ENCODE data around the gene DRAM2.
A peak's percentile ranks its signal among the peaks of the same experiment; 100 is the strongest.

Gene DRAM2

GRCh38 chr1:111161843-111162487, 22.1 kb upstream of the DRAM2 start:
- Histone ChIP-seq H3K27ac (ENCODE audit: extremely low read depth, low read depth, low read length) (no peak overlapping the region), H3K9me3 (ENCODE audit: control insufficient read depth, insufficient read depth, low read depth, low read length) (no peaks in the 10 kb centered on the region), H3K36me3 (ENCODE audit: control insufficient read depth in 2 of 2, insufficient read depth in 1 of 2, low read length in 2 of 2) (peaks cover 0 to 20% of the 10 kb centered on the region in 2 experiments), H3K4me1 (ENCODE audit: control insufficient read depth, insufficient read depth, low read length) (peaks cover under 1% of the 10 kb centered on the region; the same call in 1 of the 2 replicates), H3K4me3 (ENCODE audit: low read depth, low read length) (no peak overlapping the region)
- CTCF ChIA-PET, result interaction anchor here (0.8 to 1.6 kb wide), 3 partner anchors 16 to 47 kb away, joined by 3 to 6 read pairs (median 5); no protein-coding TSS in a partner anchor
- TF ChIP-seq IKZF3 (tag by site-specific recombination; IDR thresholded peaks at IDR 0.05), result no peak
- TF ChIP-seq PRDM6 (tag by site-specific recombination; IDR thresholded peaks at IDR 0.05), result peak; percentile 31; the same call in 1 of the 2 replicates
- no peak for TF ChIP-seq BCL6B (tag by site-specific recombination; IDR thresholded peaks at IDR 0.05)
- TF ChIP-seq ZNF335 (tag by site-specific recombination; conservative IDR thresholded peaks at IDR 0.05), result peak; percentile 44; the same call in 1 of the 2 replicates
- no peak for TF ChIP-seq ZNF558 (tag by site-specific recombination; IDR thresholded peaks at IDR 0.05)
- peak; percentile 18; the same call in 1 of the 2 replicates for TF ChIP-seq ZBTB20 (tag by site-specific recombination; IDR thresholded peaks at IDR 0.05)
- no peak for TF ChIP-seq ZNF837 (tag by site-specific recombination; IDR thresholded peaks at IDR 0.05)
- POLR2A ChIA-PET, result interaction anchor here (2.6 kb wide), 1 partner anchor 22 kb away, joined by 6 read pairs; the partner anchor contains the start of genes CEPT1 and DRAM2

- ChIA-PET CTCF (no interaction called here), POLR2A (no interaction called here)
- Histone ChIP-seq H3K4me1 (ENCODE audit: control insufficient read depth, insufficient read depth, low read length) (peaks cover 6% of the 10 kb centered on the region; the same call in 1 of the 2 replicates), H3K36me3 (ENCODE audit: control insufficient read depth in 2 of 2, insufficient read depth in 1 of 2, low read length in 2 of 2) (peaks cover 25 to 37% of the 10 kb centered on the region in 2 experiments), H3K27ac (ENCODE audit: extremely low read depth, low read depth, low read length) (no peak overlapping the region), H3K9me3 (ENCODE audit: control insufficient read depth, insufficient read depth, low read depth, low read length) (no peaks in the 10 kb centered on the region), H3K4me3 (ENCODE audit: low read depth, low read length) (no peak overlapping the region)
- TF ChIP-seq HOXD13 (CRISPR knock-in tag; IDR thresholded peaks at IDR 0.05; ENCODE audit: borderline replicate concordance) (no peak), ZNF514 (tag by site-specific recombination; IDR thresholded peaks at IDR 0.05) (no peak), ZNF416 (tag by site-specific recombination; IDR thresholded peaks at IDR 0.05) (no peak), ZNF280C (tag by site-specific recombination; IDR thresholded peaks at IDR 0.05) (no peak), SCRT2 (tag by site-specific recombination; IDR thresholded peaks at IDR 0.05) (no peak), ZSCAN4 (tag by site-specific recombination; IDR thresholded peaks at IDR 0.05) (no peak), BCL11A (tag by site-specific recombination; IDR thresholded peaks at IDR 0.05; ENCODE audit: low read depth) (no peak), ZNF621 (tag by site-specific recombination; IDR thresholded peaks at IDR 0.05) (no peak), ZSCAN16 (tag by site-specific recombination; IDR thresholded peaks at IDR 0.05) (no peak), ZNF175 (tag by site-specific recombination; IDR thresholded peaks at IDR 0.05) (no peak)
Observed at GRCh38 chr1:111157431-111157830, 17.5 kb upstream of the DRAM2 start.

Measured in HEK293 (cell line).